Panc1 (cell line): ENCODE results near the gene CDK5RAP2. TPM values are rescaled to one million over a fixed set of nuclear protein-coding genes. Genes with fewer than 3 reads are reported as not detected.
A peak's percentile ranks its signal among the peaks of the same experiment; 100 is the strongest.

Experiments
- ATAC-seq: fragments of 200-7000 bp; cut with Tn5 transposase; 2 replicates; pipeline ENCODE4 v1.9.1; 2020; ENCODE audit warnings: mild to moderate bottlenecking, moderate library complexity
- BruUV-seq: library from RNA; stranded (reverse); fragments of 400-500 nt; replicated peaks from 2 replicates; lab custom pipeline; 2021; lab: Mats Ljungman, UMichigan
- CTCF ChIA-PET: fragments of 300-600 bp; sonication (Branson Sonifier 250); formaldehyde crosslinking; loops from one replicate; lab custom pipeline; 2022; ENCODE audit warnings: antibody characterized with exemption; lab: Charles Lee
- POLR2A ChIA-PET: fragments of 300-600 bp; sonication (Branson Sonifier 250); formaldehyde crosslinking; loops from one replicate; lab custom pipeline; 2022; ENCODE audit warnings: antibody characterized with exemption; lab: Charles Lee
- DNase-seq: peaks from one replicate; pipeline ENCODE4 v3.0.0-alpha.2; 2010; ENCODE audit warnings: low read depth, low spot score
- H3K27ac ChIP-seq: 2 replicates; pipeline ENCODE4 v1.5.1; 2011; ENCODE audit warnings: mild to moderate bottlenecking, low read length, inconsistent platforms
- H3K27me3 ChIP-seq: fragments of 200-500 bp; sonication (Bioruptor generic); 2 replicates; pipeline ENCODE4 v1.6.0; 2014; ENCODE audit warnings: low read length, inconsistent platforms; ENCODE audit not compliant: control insufficient read depth, insufficient read depth
- H3K36me3 ChIP-seq: fragments of 200-500 bp; sonication (Bioruptor generic); 2 replicates; pipeline ENCODE4 v1.5.1; 2014; ENCODE audit warnings: inconsistent platforms, mild to moderate bottlenecking, low read length, moderate library complexity; ENCODE audit not compliant: control insufficient read depth, insufficient read depth
- H3K4me1 ChIP-seq: 2 replicates; pipeline ENCODE4 v1.5.1; 2011; ENCODE audit warnings: inconsistent platforms, mild to moderate bottlenecking, low read length, moderate library complexity; ENCODE audit not compliant: control insufficient read depth, insufficient read depth
- H3K4me3 ChIP-seq, 2 experiments: 2 replicates each; pipeline ENCODE4 v1.5.1; 2011 to 2012; ENCODE audit warnings: low read depth in 2 of 2, low read length in 2 of 2, mild to moderate bottlenecking in 2 of 2, inconsistent platforms in 1 of 2, moderate library complexity in 1 of 2
- H3K9me3 ChIP-seq: fragments of 200-500 bp; sonication (Bioruptor generic); 2 replicates; pipeline ENCODE4 v1.5.1; 2014; ENCODE audit warnings: low read depth, mild to moderate bottlenecking, inconsistent platforms, low read length, moderate library complexity; ENCODE audit not compliant: control insufficient read depth, insufficient read depth
- CTCF ChIP-seq: fragments of 450-650 bp; IDR thresholded peaks from 2 replicates; pipeline ENCODE4 v1.5.1; 2017; ENCODE audit warnings: mild to moderate bottlenecking
- POLR2AphosphoS5 ChIP-seq: IDR thresholded peaks from 2 replicates; pipeline ENCODE4 v1.6.1; 2012; ENCODE audit warnings: mild to moderate bottlenecking, low read depth, low read length, moderate library complexity
- REST ChIP-seq, 2 experiments: IDR thresholded peaks; 2 replicates each; pipeline ENCODE4 v1.6.1; 2011 to 2012; ENCODE audit warnings: low read depth in 2 of 2, control low read depth in 1 of 2, low read length in 1 of 2, mild to moderate bottlenecking in 1 of 2, moderate library complexity in 1 of 2; ENCODE audit not compliant: insufficient read depth in 1 of 2
- SIN3A ChIP-seq: IDR thresholded peaks from 2 replicates; pipeline ENCODE4 v1.6.1; 2012; ENCODE audit warnings: low read depth, mild to moderate bottlenecking, low read length, moderate library complexity, borderline replicate concordance; ENCODE audit not compliant: insufficient read depth
- TCF7L2 ChIP-seq: IDR thresholded peaks from 2 replicates; pipeline ENCODE4 v1.6.1; 2011; ENCODE audit warnings: mild to moderate bottlenecking, low read depth, low read length, inconsistent platforms
- in situ Hi-C: cut with HindIII; loops from 2 replicates; pipeline ENCODE4 v1.10.0; 2016; ENCODE audit warnings: low sequenced_read_pairs, low pct_unique_long_range_greater_than_20kb
- intact Hi-C: fragments of 100-400 bp; cut with micrococcal nuclease; formaldehyde crosslinking; loops from one replicate; pipeline ENCODE4 v1.10.0; 2022; ENCODE audit not compliant: unreplicated experiment
- total RNA-seq: library from RNA; stranded (reverse); gene quantifications from one replicate; pipeline ENCODE4 v1.2.1, GENCODE V29; 2021; ENCODE audit not compliant: unreplicated experiment

CDK5RAP2 gene
- total RNA-seq, 1 experiment from 2014 or later: 47.7 TPM

GRCh38 chr9:120439926-120440325 lies 140.0 kb downstream of the CDK5RAP2 start:
- Histone ChIP-seq H3K36me3 (peaks cover 2% of the 10 kb centered on the region; the same call in 1 of the 2 replicates), H3K4me3 (no peak overlapping the region), H3K27ac (no peak overlapping the region), H3K9me3 (no peaks in the 10 kb centered on the region), H3K27me3 (no peaks in the 10 kb centered on the region), H3K4me1 (no peaks in the 10 kb centered on the region)
- POLR2A ChIA-PET: no interaction called here
- no TSS peak for BruUV-seq
- TF ChIP-seq TCF7L2 (no peak), REST (IDR thresholded peaks at IDR 0.05; ENCODE audit: insufficient read depth in 1 of 2, low read depth in 2 of 2, low read length in 1 of 2) (no peak), POLR2AphosphoS5 (no peak), SIN3A (no peak), CTCF (no peak)
- intact Hi-C loops (no loop called here), in situ Hi-C loops (no loop called here)
- ATAC-seq (no peak), DNase-seq (no peak)
- CTCF ChIA-PET: interaction anchor here (1.4 kb wide), 1 partner anchor 13 kb away, joined by 3 read pairs; no protein-coding TSS in a partner anchor

GRCh38 chr9:120438836-120439546 lies 141.0 kb downstream of the CDK5RAP2 start:
- no TSS peak for BruUV-seq

More at GRCh38 chr9:120438836-120439546, 141.0 kb downstream of the CDK5RAP2 start:
- no peak overlapping the region for H3K27ac ChIP-seq
- H3K36me3 ChIP-seq: peaks cover 2% of the 10 kb centered on the region; the same call in 1 of the 2 replicates
- TF ChIP-seq REST (IDR thresholded peaks at IDR 0.05; ENCODE audit: insufficient read depth in 1 of 2, low read depth in 2 of 2, low read length in 1 of 2) (no peak), SIN3A (no peak), POLR2AphosphoS5 (no peak), CTCF (peak; percentile 57), TCF7L2 (no peak)
- in situ Hi-C loops (no loop called here), intact Hi-C loops (no loop called here)
- no peaks in the 10 kb centered on the region for H3K27me3 ChIP-seq
- ATAC-seq (peak; percentile 74; the same call in 1 of the 2 replicates), DNase-seq (no peak)
- no peaks in the 10 kb centered on the region for H3K9me3 ChIP-seq
- ChIA-PET POLR2A (no interaction called here), CTCF (interaction anchor here (1.4 kb wide), 1 partner anchor 12 kb away, joined by 3 read pairs; no protein-coding TSS in a partner anchor)
- H3K4me1 ChIP-seq: no peaks in the 10 kb centered on the region
- no peak overlapping the region for H3K4me3 ChIP-seq
